Fibroblast of the aortic adventitia (primary cell): ENCODE measurements around the gene C4A. TPM values are rescaled to one million over a fixed set of nuclear protein-coding genes. Genes with fewer than 3 reads are reported as not detected.
"Not testable (repeated sequence)": the region's sequence is repeated elsewhere in the genome, so short reads cannot be mapped to it uniquely, and the experiment has no call there.

ENCODE experiments used
- DNase-seq: peaks from one replicate; pipeline ENCODE4 v3.0.0-alpha.2; 2010; ENCODE audit warnings: low read depth
- H3K4me3 ChIP-seq: 2 replicates; pipeline ENCODE4 v1.5.1; 2011; ENCODE audit warnings: low read depth, mild to moderate bottlenecking, control low read depth, low read length, moderate library complexity
- total RNA-seq: library from RNA; depleted of rRNA; stranded (reverse); fragments of >200 nt; gene quantifications from 2 replicates; pipeline ENCODE4 v1.2.3, GENCODE V29; 2012; ENCODE audit warnings: low replicate concordance
- TF ChIP-seq, protein P1 (sequence below): IDR thresholded peaks from 2 replicates; pipeline ENCODE4 v1.5.1; 2011; ENCODE audit warnings: mild to moderate bottlenecking, low read length, control low read depth, inconsistent platforms; ENCODE audit not compliant: insufficient read depth

C4A gene
- total RNA-seq = 5.2 and 33.5 TPM in 2 replicates

DNA sequence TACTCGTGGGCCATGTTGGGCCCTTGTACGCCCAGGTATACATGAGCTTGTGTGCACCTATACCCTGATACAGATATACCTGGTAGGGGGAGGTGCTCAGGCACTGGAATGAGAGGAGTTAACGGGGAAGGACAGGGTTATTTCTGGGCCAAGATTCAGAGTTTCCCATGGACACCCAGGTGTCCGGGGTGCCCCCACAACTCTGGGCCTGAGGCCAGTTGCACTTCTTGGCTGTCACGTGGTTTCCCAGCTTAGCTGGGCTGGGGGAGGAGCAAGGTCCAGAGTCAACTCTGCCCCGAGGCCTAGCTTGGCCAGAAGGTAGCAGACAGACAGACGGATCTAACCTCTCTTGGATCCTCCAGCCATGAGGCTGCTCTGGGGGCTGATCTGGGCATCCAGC, at the start of gene C4A:
TSS of gene C4A (plus strand) at position 314 of the 400 bp plus-strand sequence. CDS start at position 365, 51 bp downstream.
- not testable (repeated sequence) for DNase-seq, H3K4me3 ChIP-seq

DNA sequence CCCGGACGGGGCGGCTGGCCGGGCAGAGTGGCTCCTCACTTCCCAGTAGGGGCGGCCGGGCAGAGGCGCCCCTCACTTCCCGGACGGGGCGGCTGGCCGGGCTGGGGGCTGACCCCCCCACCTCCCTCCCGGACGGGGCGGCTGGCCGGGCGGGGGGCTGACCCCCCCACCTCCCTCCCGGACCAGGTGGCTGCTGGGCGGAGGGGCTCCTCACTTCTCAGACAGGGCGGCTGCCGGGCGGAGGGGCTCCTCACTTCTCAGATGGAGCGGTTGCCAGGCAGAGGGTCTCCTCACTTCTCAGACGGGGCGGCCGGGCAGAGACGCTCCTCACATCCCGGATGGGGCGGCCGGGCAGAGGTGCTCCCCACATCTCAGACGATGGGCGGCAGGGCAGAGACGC, 49.7 kb upstream of the C4A start:
- not testable (repeated sequence) for H3K4me3 ChIP-seq, DNase-seq

DNA sequence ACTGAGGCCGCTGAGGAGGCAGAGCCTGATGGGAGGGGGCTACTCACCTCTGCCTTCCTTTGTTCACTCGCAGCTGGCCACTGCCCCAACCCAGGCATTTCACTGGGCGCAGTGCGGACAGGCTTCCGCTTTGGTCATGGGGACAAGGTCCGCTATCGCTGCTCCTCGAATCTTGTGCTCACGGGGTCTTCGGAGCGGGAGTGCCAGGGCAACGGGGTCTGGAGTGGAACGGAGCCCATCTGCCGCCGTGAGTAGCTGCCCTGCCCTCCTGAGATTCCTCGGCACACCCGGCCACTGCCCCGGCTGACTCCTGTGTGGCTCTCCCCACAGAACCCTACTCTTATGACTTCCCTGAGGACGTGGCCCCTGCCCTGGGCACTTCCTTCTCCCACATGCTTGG, 48.3 kb upstream of the C4A start:
- no peak overlapping the region for H3K4me3 ChIP-seq
- no peak for DNase-seq
- TF ChIP-seq, protein P1, sequence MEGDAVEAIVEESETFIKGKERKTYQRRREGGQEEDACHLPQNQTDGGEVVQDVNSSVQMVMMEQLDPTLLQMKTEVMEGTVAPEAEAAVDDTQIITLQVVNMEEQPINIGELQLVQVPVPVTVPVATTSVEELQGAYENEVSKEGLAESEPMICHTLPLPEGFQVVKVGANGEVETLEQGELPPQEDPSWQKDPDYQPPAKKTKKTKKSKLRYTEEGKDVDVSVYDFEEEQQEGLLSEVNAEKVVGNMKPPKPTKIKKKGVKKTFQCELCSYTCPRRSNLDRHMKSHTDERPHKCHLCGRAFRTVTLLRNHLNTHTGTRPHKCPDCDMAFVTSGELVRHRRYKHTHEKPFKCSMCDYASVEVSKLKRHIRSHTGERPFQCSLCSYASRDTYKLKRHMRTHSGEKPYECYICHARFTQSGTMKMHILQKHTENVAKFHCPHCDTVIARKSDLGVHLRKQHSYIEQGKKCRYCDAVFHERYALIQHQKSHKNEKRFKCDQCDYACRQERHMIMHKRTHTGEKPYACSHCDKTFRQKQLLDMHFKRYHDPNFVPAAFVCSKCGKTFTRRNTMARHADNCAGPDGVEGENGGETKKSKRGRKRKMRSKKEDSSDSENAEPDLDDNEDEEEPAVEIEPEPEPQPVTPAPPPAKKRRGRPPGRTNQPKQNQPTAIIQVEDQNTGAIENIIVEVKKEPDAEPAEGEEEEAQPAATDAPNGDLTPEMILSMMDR = no peak

DNA sequence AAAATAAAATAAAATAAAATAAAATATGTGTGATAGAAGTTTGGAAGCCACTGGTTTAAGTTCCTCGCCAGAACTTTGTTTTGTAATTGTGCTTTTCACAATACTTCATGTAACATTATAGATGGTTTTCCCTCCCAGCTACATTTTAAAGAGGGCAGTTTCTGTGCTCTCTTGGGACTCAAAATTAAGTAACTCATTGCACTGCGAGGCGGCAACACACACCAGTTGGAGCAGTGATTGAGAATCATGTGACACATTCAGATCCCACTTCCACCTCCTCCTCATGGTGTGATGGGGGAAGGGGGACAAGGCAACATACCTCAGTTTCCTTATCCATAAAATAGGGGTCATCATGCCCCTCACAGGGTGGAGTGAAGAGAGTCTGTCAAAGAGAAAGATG, 46.8 kb upstream of the C4A start:
- TF ChIP-seq, protein P1 = no peak
- H3K4me3 ChIP-seq = no peak overlapping the region
- DNase-seq = no peak

DNA sequence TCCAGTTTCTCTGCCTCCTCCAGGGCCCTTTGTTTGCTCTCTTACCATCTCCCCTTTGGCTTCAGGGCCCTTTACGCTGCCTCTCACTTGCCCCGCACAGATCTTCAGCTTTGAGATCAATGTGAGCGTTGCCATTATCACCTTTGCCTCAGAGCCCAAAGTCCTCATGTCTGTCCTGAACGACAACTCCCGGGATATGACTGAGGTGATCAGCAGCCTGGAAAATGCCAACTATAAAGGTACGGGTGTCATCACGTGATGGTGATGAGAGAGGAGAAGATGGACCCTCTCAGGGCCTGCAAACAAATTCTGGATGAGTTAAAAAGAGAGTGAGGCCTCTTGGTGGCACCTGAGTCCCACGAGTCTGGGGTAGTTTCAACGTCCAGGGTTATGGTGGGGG, 46.0 kb upstream of the C4A start:
- H3K4me3 ChIP-seq = no peak overlapping the region
- TF ChIP-seq, protein P1 = no peak
- DNase-seq = no peak

DNA sequence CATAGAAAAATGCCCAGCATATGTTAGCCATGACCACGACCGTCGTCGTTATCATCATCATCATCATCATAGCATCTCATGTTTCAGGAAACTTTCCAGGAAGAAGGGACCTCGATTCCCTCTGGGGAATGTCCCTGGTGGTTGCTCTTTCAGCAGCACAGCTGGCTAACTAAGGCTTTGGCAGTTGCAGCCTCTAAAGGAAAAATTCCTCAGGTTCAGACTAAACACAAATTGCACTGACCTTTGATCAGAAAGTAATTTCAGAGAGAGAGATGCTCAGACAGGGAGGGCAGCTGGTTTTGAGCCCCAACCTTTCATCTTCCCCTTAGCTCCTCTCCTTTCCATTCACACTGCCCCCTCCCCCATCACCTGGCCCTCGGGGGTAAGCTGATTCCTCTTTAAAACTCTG, 41.6 kb upstream of the C4A start:
- DNase-seq = peak; percentile 14
- no peak overlapping the region for H3K4me3 ChIP-seq
- TF ChIP-seq, protein P1 = no peak

DNA sequence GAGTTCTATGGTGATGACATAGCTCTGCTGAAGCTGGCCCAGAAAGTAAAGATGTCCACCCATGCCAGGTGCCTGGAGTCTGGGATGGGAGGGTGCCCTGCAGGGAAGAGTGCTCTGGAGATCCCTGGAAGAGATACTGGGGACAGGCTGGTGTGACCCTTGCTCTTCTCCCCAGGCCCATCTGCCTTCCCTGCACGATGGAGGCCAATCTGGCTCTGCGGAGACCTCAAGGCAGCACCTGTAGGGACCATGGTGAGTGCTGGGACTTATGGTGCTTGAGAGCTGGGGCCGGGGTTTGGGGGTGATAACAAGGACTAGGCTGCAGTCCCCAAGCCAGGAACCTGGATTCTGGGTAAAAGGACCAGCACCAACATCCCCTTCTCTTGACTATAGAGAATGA, 38.1 kb upstream of the C4A start:
- DNase-seq = no peak
- TF ChIP-seq, protein P1 = no peak

DNA sequence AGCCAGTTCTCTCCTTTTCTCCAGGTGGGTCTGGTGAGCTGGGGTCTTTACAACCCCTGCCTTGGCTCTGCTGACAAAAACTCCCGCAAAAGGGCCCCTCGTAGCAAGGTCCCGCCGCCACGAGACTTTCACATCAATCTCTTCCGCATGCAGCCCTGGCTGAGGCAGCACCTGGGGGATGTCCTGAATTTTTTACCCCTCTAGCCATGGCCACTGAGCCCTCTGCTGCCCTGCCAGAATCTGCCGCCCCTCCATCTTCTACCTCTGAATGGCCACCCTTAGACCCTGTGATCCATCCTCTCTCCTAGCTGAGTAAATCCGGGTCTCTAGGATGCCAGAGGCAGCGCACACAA, 36.7 kb upstream of the C4A start:
- no peak for DNase-seq
- peak overlapping the region; percentile 62 for H3K4me3 ChIP-seq
- TF ChIP-seq, protein P1 = no peak

More for the DNA sequence above, 38.1 kb upstream of the C4A start:
- H3K4me3 ChIP-seq = no peak overlapping the region
